Dermis lymphatic vessel endothelial cell (primary cell): ENCODE data around the gene TRPC6. TPM values are rescaled to one million over a fixed set of nuclear protein-coding genes. Genes with fewer than 3 reads are reported as not detected.

Source experiments
- total RNA-seq: library from RNA; depleted of rRNA; stranded (reverse); fragments of >200 nt; gene quantifications from 2 replicates; pipeline ENCODE4 v1.2.1, GENCODE V29; 2014

Gene TRPC6
- total RNA-seq: 10.3 and 44.4 TPM in 2 replicates

DNA sequence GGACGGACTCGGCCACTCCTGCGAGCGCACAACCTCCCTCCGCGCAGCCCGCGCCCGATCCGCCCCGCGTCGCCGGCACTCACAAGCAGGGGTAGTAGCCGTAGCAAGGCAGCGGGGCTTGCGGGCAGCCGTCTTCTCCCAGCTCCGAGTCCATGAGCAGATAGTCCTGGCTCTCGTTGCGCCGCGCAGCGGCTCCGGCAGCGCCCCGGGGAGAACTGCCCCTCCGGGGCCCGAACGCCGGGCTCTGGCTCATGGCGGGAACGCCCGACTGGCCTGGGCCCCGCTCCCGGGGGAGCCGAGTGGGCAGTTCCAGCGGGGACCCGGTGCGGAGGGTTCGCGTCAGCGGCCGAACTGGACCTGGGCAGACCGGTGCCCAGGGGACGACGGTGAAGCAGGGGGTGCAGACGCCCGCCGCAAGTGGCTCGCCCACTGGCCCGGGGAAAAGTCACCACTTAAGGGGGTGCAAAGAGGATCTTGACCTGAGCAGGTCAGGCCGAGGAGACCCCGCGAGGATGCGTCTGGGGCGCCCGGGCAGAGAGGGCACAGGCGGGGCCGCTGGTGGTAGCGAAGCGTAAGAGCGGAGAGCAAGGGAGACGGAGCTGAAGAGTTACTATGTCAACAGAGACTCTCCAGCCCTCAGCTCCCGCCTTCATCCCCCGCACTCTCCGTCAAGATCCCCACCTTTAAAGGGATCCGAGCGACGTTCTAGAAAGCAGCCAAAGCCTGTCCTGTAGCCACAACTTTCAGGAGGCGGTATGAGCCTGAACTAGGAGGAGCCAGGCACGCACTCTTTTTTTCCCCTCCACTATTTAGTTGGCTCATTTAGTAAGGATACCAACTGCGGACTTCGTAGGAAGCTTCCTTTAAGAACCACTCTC lies at the start of gene TRPC6:
TSS of gene TRPC6 (minus strand) at position 757 of the 878 bp plus-strand sequence. CDS start at position 253, 504 bp downstream.

